Activated CD8-positive, alpha-beta memory T cell treated with anti-CD3 and anti-CD28 coated beads, Interleukin-2, amount 50 U/mL, for 1 hour (primary cell): ENCODE measurements around the gene ELAPOR2.
"Not testable (repeated sequence)": the region's sequence is repeated elsewhere in the genome, so short reads cannot be mapped to it uniquely, and the experiment has no call there.

Source experiments
- DNase-seq: peaks from one replicate; pipeline ENCODE4 v3.0.0-alpha.2; 2020; ENCODE audit errors: extremely low read depth

ELAPOR2 gene

GRCh38 chr7:87041586-87041985 is 17.9 kb downstream of the ELAPOR2 start:
- DNase-seq, result not testable (repeated sequence)

- not testable (repeated sequence) for DNase-seq
These were observed 19.7 kb downstream of the ELAPOR2 start for GRCh38 chr7:87039691-87040299.

- no peak for DNase-seq
These were observed 20.3 kb downstream of the ELAPOR2 start for GRCh38 chr7:87038993-87039690.

GRCh38 chr7:87036985-87037384 is 22.5 kb downstream of the ELAPOR2 start:
- no peak for DNase-seq

- DNase-seq, result no peak
These were observed 26.7 kb downstream of the ELAPOR2 start for GRCh38 chr7:87032604-87033339.

- no peak for DNase-seq
These were observed 30.4 kb downstream of the ELAPOR2 start for GRCh38 chr7:87029078-87029477.

- DNase-seq, result no peak
These were observed 30.8 kb downstream of the ELAPOR2 start for GRCh38 chr7:87028636-87029035.

- no peak for DNase-seq
These were observed 31.6 kb downstream of the ELAPOR2 start for GRCh38 chr7:87027900-87028299.

GRCh38 chr7:87021285-87021684 is 38.2 kb downstream of the ELAPOR2 start:
- no peak for DNase-seq

- DNase-seq, result no peak
These were observed 42.8 kb downstream of the ELAPOR2 start for GRCh38 chr7:87016606-87017005.

- DNase-seq, result no peak
These were observed 45.6 kb downstream of the ELAPOR2 start for GRCh38 chr7:87013840-87014190.

GRCh38 chr7:87013136-87013839 is 46.2 kb downstream of the ELAPOR2 start:
- no peak for DNase-seq
